DMS153 treated with DMSO at 0.1 percent for 48 hours (cell line): ENCODE results near the gene NUP133.
"Not testable (repeated sequence)": the region's sequence is repeated elsewhere in the genome, so short reads cannot be mapped to it uniquely, and the experiment has no call there.

Source experiments
- DNase-seq: peaks from one replicate; lab custom pipeline; 2025; ENCODE audit not compliant: unreplicated experiment; lab: John Stamatoyannopoulos, UW

NUP133 gene

DNA sequence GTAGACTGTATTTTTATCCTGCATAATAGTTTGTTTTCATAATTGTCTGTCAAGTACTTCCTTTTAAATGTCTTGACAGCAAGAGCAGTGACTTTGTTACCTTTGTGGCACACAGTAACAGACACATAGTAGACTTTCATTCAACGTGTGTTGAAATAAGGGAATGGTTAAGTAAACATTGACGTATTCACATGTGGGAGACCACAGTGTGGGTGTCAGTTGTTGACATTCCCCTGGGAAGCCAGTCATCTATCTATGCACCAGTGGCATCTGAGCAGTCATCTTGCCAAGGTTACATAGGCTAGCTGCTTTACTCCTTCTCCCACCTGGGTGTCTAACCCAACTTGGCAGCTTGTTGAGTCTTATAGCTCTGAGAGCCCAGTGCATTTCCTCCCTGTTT, 1.4 kb upstream of the NUP133 start:
- DNase-seq: peak; percentile 20

DNA sequence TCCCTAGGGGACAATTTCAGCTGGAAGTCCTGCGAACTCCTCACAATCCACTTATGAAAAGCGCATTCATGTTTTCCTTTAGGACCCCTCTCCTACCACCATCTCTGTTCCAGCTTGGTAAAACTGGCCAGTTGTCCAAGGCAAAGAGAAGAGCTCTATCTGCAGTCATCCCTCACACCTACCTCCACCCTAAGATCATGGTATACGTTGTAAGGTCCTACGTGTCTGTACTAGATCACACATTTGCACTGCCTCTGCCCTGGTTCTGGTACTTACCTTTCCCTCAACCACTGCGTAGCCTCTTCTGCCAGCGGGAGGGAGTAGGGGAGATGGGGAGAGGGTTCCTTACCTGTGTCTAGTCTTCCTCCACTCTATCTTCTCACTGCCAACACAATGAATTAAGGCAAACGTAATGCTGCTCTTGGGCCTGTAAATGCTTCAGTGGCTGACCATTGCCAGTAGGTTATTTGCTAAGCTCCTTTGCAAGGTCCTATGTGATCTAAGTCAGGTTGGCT, 739 bp upstream of the NUP133 start:
- DNase-seq: no peak

DNA sequence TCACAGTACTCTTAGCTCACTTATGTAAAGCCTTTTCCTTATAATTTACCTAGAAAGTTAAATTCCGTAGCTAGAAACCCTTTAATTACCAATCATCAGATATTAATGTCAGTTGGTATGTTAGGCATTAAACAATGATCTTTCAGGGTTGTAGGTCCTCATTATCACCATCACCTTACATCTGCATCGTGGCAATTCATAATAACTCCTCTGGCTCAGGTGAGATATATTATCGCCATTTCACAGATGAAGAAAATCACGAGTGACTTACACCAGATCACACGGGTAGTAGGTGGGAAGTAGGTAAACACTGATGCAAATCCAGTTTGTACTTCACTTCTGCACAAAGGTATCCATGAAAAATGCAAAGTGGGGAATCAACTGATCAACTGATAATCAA, 639 bp downstream of the NUP133 start:
- DNase-seq: no peak

DNA sequence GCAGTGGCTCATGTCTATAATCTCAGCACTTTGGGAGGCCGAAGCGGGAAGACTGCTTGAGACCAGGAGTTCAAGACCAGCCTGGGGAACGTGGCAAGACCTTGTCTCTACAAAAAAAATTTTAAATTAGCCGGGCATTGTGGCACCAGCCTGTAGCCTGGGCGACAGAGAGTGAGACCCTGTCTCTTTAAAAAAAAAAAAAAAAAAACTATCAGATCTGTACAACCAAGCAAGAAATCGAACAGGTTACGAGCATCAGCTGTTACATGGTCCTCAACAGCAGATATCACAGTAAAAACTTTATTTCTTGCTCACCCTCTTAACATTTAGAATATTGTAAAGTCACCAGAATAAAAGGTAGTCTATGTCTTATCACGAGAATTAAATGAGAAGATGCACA, 1.5 kb downstream of the NUP133 start:
- DNase-seq: no peak

DNA sequence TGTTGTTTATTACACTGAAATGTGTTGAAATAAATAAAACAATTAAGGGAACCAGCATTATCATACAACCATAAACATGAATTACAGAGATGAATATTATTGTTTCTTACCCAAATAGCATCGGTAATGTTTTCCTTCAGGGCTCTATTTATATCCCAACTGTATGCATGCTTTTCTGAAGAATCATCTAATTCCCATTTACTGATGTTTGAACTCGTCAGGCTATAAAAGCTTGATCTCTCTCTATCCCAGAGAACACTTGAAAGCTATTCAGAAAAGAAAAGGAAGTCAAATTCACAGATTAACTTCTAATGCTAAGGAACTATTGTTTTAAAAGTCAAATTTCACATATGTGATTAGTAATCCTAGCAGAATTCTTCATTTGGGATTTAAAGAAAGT, 12.4 kb downstream of the NUP133 start:
- DNase-seq: no peak

DNA sequence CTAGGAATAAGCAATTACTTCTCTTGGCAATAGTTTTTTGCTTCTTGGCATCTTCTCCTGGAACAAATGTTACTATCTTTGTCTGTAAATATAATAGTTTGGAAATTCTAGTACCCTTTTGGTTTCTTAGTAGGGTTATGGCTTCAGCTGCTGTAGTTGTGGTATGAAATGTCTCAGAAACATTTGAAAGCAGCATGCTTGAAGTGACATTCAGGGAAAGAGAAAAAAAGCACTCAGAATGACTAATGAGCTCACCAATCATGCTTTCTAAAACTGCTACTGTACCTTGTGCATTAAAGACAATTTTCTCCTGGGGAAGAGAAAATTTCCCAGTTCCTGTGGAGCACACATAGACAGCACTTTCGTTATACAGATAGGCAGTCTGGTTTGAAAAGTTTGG, 21.0 kb downstream of the NUP133 start:
- no peak for DNase-seq

DNA sequence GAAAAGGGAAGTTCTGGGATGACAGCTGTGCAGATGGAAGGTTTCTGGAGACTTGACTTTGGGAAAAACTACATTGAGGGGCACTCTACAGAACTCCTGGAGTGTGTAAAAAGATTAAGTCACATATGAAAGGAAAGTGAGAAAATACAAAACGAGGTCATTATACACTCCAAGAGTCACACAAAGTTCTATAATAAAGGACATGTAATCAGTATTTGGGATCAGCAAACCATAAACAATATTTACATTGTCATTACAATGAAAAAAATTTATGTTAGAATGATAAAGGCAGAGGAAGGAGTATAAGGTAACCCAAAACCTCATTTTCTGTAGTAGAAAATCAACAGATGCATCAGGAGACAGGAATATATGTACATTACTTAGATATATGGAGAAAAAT, 22.8 kb downstream of the NUP133 start:
- DNase-seq: no peak

DNA sequence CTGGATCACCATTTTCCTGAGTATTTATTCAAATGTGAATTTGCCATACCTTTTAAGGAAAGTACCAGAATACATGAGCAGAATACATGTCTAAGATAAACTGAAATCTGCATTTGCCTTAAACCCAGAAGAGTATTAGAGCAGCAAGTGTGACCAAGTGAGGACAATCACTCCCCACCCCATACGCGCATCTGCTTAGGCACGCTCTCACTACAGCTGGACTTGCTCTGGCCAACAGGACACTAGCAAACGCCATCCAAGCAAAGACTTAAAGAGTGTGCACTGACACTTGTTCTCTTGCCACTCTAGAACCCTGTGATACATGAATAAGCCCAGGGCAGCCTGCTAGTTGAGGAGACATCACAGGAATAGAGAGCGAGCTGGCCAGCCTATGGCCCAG, 25.6 kb downstream of the NUP133 start:
- DNase-seq: no peak

DNA sequence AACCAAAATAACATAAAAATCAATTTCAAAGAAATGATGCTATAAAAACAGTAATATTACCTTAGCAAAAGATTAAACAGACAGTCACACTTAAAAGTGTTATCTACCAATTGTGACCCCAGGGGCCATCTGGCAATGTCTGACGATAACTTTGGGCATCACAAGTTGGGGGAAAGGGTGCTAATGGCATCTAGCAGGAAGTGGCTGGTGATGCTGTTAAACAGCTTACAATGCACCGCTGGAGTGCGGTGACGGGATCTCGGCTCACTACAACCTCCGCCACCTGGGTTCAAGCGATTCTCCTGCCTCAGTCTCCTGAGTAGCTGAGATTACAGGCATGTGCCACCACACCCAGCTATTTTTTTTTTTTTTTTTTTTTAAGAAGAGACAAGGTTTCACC, 27.6 kb downstream of the NUP133 start:
- no peak for DNase-seq

DNA sequence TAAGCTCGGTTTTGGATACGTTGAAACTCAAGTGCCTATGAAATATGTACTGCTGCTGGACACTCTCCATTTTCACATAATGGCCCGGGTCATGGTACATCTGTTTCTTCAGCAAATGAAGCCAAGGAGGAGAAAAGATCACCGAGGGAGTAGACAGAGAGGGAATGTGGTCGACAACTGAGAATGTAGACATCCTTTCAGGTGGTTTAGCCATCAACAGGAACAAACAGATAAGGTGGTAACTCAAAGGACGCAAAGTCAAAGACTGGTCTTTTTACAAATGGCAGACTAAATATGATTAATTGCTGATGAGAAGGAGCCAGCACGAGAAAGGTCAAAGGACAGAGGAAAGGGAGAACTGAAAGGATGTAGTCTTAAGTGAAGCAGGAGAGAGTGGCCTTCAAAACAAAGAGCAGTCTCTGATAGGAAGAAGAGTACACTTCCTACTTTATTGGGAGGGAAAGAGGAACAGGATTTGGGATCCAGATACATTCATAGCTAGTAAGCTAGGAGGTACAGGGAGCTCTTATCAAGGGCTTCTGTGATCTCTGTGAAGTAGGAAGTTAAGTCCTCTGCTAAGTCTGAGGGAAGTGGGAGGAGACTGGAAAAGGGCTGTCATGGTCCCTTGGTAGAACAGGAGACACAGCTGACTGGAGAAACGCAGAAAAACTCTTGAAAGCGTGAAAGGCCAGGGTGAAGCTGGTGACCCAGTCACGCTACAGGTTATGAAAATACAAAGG, 28.3 kb downstream of the NUP133 start:
- DNase-seq: no peak

DNA sequence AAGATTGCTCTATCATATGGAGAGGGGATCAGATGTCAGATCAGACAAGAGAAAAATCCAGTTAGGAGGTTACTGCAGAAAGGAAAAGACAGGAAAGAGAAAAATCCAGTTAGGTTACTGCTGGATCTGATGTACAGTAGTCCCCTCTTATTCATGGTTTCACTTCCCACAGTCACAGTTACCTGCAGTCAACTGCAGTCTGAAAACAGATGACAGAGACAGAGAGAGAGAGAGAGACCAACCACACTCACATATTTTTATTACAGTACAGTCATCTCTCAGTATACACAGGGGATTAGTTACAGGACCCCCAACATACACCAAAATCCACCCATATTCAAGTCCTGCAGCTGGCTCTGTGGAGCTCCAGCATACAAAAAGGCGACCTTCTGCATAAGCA, 29.3 kb downstream of the NUP133 start:
- no peak for DNase-seq

DNA sequence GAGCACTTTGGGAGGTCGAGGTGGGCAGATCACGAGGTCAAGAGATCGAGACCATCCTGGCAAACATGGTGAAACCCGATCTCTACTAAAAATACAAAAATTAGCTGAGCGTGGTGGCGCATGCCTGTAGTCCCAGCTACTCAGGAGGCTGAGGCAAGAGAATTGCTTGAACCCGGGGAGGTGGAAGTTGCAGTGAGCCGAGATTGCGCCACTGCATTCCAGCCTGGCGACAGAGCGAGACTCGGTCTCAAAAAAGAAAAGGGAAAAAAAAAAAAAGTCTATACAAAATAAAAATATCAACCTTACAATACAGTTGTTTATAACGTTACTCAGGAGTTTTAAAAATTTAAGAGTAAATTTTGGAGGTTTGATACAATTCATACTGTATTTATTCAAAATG, 32.3 kb downstream of the NUP133 start:
- not testable (repeated sequence) for DNase-seq

DNA sequence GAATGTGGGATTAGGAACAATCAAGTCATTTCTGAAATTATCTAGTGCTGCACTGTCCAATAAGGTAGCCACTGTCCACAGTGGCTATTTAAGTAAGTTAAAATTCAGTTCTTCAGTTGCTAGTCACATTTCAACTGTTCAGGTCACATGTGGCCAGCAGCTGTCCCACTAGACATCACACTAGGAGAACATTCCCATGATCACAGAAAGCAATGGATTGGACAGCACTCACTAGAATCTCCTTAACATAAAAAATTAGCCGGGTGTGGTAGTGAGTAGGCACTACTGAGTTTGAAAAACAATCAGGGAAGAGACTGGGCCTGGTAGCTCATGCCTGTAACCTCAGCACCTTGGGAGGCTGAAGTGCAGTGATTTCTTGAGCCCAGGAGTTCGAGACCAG, 33.6 kb downstream of the NUP133 start:
- no peak for DNase-seq

DNA sequence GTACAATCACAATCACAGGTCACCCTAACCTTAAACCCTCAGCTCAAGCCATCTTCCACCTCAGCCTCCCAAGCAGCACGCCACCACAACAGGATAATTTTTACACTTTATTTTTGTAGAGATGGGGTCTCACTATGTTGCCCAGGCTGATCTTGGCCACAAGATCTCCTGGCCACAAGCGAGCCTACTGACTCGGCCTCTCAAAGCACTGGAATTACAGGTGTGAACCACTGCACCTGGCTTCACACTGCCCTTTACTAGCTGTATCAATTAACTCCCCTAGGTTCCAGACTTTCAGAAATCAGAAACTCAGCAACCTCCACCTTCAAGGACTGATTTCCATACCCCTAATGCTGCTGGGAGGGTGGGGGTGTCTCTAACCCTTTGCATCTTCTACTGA, 37.0 kb downstream of the NUP133 start:
- no peak for DNase-seq

DNA sequence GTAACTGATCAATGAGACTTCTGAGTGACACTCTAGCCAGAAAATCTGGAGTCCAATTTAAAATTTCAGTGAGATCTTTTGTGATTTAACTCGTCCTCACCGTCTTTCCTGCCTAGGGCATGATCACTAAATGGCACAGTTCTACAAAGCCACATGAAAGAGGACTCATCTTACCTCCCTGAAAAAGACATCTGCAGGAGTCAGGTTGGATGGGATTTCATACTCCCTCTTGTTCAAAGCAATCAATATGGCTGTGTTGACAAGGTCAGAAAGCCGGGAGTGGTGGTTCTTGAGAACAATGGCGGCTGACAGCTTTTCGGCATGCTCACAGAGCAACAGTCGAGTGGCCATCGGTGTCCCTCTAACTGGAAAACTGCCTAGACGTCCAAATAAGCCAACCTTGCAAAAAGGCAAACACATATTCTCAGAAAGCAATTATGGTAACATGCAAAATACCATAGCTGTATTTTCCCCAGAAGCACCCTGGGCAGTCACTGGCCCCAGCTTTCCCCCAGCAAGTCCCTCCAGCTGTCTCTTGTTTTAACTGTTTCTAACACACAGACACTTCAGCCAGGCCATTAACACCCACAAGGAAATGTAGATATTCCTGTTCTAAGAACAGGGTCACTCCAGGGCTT, 37.6 kb downstream of the NUP133 start:
- no peak for DNase-seq

DNA sequence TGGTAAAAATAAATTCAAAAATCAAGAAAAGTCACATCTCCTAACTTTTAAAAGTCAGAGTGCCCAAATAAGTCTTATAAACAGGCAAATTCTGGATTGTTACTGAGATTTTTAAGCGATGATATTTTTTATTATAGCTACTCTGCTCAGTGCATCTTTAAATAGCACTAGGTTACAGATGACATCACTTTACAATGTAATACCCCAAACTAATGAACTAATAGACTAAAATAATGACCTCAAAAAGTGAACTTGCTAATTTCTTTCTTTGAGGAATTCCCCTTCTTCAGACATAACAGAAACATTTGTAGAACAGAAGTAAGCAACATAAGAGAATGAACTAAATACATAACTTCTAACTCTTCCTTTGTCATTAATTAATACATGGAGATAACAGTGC, 41.3 kb downstream of the NUP133 start:
- no peak for DNase-seq

DNA sequence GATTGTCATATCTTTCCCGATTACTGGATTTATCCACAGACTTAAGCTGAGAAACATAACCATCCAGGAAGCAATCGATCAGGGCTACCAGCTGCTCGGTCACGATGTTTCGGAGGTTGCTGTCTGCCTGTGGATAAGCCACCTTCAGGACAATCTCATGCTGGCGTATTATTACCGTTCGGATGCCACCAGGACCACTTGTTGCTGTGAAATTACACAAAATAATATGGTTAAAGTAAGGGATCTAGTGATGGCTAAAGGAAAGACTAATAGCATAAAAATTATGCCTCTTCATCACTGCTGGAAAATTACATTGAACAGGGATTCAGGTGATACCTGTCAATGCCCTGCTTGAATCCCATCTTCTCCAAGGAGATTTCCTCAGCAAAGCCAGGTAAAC, 43.5 kb downstream of the NUP133 start:
- no peak for DNase-seq

DNA sequence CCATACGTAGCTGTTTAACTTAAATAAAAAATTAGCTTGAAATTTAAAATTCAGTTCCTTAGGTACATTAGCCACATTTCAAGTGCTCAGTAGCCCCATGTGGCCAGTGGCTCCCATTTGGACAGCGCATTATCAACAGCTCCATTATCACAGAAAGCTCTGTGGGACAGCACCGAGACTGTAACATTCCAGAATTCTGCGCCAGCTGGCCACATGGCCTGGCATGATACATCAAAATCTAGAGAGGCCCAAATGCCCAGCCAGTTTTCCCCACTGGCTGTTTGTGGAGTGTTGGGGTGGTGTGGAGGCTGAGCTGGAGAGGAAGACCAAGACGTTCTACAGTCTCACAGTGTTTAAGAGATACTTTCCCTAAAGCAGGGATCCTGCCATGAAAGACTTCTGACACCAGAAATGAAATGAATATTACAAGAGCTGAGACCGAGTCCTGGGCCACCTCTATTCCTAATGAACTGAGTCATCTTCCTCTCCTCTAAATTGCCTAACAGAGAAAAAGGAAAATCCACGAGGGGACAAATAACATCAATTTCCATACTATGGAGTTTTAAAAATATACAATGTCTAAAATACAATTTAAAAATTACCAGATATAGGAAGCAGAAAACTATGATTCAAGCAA, 47.0 kb downstream of the NUP133 start:
- DNase-seq: no peak

DNA sequence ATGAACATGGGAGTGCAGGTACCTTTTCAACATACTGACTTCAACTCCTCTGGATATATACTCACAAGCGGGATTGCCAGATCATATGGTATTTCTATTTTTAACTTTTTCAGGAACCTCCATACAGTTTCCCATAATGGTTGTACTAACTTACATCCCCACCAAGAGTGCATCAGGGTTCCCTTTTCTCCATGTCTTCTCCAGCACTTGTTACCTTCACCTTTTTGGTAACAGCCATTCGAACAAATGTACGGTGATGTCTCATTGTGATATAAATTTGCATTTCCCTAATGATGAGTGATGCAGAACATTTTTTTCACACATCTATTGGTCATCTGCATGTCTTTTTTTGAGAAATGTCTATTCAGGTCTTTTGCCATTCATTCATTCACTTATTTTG, 48.3 kb downstream of the NUP133 start:
- DNase-seq: no peak

DNA sequence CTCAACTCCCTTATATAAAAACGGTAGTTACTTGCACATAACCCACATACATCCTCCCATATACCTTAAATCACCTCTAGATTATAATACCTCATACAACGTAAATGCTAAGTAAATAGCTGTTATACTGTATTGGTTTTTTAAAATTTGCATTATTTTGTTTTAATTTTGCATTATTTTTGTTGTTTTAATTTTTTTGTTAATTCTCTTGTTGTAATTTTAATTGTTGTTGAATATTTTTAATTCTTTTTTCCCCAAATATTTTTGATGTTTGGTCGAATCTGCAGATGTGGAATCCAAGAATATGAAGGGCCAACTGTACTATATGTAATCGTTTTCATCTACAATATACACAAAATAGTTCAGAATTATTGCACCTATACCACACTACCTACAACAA, 50.7 kb downstream of the NUP133 start:
- DNase-seq: no peak

DNA sequence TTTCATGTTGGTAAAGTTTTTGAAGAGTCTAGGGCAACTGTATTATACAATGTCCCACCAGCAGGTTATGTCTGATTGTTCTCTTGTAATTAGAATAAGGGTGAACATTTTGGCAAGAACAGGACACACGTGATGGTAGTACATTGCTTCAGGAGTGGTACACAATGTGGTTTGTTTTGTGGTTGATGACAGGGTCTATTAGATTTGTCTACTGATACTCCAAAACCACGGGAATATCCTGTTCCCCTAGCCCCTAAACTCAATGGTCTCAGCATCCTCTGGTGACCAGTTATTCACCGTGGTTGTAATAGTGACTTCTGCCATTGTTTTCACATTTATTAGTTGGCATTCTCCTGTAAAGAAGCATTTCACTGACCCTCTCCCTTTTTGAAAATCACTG, 52.1 kb downstream of the NUP133 start:
- no peak for DNase-seq

DNA sequence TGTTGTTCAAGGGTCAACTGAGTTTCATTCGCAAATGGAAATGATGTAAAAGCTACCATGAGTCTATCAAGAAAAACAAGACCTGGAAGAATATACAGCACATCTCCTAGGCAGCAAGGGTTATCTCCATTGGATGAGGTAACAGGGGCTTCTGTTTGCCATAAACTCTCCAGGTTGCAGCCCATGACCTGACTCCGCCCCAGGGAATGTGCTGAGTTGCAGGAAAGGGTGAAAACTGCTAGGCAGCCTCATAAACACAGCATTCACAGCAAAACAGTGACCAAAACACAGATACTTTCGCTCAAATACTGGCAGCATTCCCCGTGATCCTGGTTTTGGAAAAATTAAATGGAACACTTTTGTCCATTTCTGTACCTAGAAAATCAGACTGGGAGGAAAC, 54.1 kb downstream of the NUP133 start:
- DNase-seq: no peak
